ENCODE measurements around the gene WNT5B.

WNT5B gene

DNA sequence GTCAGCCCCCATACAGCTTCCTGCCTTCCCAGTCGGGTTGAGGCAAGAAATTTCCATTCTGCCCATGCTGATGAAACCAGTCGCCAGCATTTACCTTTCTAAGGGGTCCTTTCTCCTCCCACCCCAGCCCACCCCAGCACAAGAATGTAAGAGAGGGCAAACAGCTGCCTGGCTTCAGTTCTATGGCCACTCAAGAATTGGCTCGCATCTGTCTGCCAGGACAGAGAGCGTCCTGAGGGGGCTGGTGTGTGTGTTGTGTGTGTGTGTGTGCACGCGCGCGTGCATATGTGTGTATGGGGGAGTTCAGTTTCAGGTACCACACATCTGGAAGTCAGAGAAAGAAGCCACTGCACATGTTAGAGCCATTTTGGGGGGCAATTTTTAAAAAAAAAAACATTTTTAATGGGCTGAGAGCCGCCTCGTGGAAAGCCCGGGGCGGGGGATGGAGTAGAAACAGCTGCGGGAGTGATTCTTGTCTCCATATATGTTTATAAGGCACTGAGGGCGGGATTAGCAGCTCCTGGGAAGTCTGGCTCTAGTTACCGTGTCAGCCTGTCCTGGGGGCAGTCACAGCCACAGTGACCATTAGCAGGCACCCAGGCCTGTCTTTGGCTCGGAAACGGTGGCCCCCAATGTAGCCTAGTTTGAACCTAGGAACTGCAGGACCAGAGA is at the start of gene WNT5B:
WNT5B (plus strand) TSS at position 566 of the 672 bp plus-strand sequence. CDS start 2,124 bp downstream, outside the sequence.
- DNase-seq (ENCODE audit: low spot score) = no peak
- in situ Hi-C loops (cut with MboI; ENCODE audit: low pct_unique_long_range_greater_than_20kb, low sequenced_read_pairs, unreplicated experiment) = no loop called here
- TF ChIP-seq, protein P1, sequence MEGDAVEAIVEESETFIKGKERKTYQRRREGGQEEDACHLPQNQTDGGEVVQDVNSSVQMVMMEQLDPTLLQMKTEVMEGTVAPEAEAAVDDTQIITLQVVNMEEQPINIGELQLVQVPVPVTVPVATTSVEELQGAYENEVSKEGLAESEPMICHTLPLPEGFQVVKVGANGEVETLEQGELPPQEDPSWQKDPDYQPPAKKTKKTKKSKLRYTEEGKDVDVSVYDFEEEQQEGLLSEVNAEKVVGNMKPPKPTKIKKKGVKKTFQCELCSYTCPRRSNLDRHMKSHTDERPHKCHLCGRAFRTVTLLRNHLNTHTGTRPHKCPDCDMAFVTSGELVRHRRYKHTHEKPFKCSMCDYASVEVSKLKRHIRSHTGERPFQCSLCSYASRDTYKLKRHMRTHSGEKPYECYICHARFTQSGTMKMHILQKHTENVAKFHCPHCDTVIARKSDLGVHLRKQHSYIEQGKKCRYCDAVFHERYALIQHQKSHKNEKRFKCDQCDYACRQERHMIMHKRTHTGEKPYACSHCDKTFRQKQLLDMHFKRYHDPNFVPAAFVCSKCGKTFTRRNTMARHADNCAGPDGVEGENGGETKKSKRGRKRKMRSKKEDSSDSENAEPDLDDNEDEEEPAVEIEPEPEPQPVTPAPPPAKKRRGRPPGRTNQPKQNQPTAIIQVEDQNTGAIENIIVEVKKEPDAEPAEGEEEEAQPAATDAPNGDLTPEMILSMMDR (IDR thresholded peaks at IDR 0.05; ENCODE audit: extremely low read depth, insufficient read depth, missing control alignments) = no peak

DNA sequence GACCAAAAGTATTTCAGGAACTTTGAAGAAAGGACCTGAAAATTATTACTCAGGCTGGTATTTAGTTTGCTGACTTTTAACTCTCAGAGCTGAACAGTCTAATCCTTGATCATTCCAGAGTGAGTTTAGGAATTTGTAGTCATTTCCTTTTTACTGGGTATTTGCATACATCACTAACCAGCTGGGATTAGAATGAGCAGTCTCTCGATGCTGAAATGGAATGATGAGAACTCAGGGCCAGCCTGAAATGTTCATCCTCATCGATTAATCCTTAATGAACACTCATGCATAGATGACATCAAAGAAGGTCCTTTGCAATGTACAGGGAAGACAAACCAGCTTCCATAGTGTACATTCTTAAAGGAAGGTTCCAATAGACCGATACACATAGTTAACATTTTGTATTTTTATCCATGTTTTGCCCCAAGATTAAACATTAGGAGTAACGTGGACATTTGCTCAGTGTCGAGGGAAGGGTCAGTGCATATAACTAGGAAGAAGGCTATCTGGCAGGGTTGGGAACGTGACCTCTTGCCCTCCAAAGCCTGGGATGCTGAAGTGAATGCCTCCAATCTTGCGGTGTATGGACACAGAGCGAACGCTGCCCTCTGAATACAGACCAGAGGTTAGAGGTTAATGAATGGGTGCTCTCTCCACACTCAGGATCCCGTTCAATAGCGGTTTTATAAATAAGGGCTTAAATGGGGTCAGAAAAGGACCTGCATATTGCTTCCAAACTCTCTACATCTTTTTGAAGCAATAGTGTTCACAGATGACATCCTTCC is 49.2 kb upstream of the WNT5B start:
- in situ Hi-C loops (cut with MboI; ENCODE audit: low pct_unique_long_range_greater_than_20kb, low sequenced_read_pairs, unreplicated experiment) = loop anchor here (10.0 kb wide), 1 partner anchor 465 kb away; no protein-coding TSS in a partner anchor
- TF ChIP-seq, protein P1 (IDR thresholded peaks at IDR 0.05; ENCODE audit: extremely low read depth, insufficient read depth, missing control alignments) = no peak
- DNase-seq (ENCODE audit: low spot score) = no peak

DNA sequence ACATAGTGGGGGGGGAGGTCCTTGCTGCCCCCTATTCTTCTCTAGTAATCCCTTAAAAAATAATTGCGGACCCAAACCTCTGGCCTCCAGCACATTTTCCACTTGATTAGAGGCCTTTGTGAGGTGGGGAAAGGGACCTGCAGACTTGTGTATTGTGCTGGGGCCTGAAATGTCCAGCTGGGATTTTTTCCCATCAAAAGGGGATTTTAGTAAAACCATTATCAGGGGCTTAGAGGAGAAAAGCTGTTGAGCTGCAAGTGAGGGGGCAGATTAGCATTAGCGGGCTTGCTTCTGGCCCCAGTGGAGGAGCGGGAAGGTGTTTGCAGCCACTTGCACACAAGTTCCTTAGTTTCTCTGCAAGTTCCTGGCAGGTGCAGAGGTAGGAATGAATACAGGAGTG is 48.5 kb upstream of the WNT5B start:
- in situ Hi-C loops (cut with MboI; ENCODE audit: low pct_unique_long_range_greater_than_20kb, low sequenced_read_pairs, unreplicated experiment) = loop anchor here (10.0 kb wide), 1 partner anchor 466 kb away; no protein-coding TSS in a partner anchor
- TF ChIP-seq, protein P1 (IDR thresholded peaks at IDR 0.05; ENCODE audit: extremely low read depth, insufficient read depth, missing control alignments) = no peak

DNA sequence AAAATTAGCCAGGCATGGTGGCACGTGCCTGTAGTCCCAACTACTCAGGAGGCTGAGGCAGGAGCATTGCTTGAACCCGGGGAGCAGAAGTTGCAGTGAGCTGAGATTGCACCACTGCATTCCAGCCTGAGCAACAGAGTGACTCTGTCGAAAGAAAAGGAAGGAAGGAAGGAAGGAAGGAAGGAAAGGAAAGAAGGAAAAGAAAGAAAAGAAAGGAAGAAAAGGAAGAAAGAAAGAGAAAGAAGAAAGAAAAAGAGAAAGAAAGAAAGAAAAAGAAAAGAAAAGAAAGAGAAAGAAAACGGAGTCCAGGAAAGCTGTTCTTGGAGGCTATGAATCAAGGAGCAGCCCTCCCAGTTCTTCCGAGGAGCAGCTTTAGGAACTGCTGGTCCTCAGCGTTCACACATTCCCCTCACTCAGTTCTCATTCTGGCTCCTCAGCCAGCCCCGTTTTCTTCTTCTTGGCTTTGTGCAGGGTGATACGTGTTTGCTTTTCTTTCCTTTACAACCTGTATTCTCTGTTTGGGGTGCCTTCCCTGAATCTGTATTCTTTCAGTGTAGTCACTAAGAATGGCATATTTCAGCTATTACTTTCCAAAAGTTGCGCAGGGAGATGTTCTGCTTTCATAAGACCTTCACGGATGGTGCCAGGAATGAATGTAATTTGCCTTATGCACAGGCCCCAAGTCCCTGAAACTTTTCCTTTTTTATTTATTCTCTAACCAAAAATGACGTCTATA is 46.9 kb upstream of the WNT5B start:
- no peak for DNase-seq (ENCODE audit: low spot score)
- in situ Hi-C loops (cut with MboI; ENCODE audit: low pct_unique_long_range_greater_than_20kb, low sequenced_read_pairs, unreplicated experiment) = loop anchor here (10.0 kb wide), 1 partner anchor 467 kb away; no protein-coding TSS in a partner anchor
- TF ChIP-seq, protein P1 (IDR thresholded peaks at IDR 0.05; ENCODE audit: extremely low read depth, insufficient read depth, missing control alignments) = no peak

More for the DNA sequence above, 48.5 kb upstream of the WNT5B start:
- no peak for DNase-seq (ENCODE audit: low spot score)

DNA sequence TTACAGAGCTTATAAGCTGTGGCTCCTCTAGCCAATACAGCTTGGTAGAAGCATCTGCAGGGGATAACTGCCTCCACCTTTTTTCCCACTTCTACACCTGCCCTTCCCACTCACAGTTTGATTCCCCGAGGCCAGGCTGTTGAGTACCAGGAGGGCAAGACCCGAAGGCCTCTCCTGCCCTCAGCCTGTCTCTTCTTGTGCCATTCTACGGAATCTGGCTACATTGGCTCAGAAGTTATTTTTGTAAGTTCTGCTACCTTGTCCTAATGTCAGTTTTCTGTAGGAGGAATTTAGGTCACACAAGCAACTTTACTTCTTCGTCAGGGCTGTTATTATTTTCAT is 46.4 kb upstream of the WNT5B start:
- TF ChIP-seq, protein P1 (IDR thresholded peaks at IDR 0.05; ENCODE audit: extremely low read depth, insufficient read depth, missing control alignments) = no peak
- in situ Hi-C loops (cut with MboI; ENCODE audit: low pct_unique_long_range_greater_than_20kb, low sequenced_read_pairs, unreplicated experiment) = loop anchor here (10.0 kb wide), 1 partner anchor 468 kb away; no protein-coding TSS in a partner anchor
- DNase-seq (ENCODE audit: low spot score) = no peak

DNA sequence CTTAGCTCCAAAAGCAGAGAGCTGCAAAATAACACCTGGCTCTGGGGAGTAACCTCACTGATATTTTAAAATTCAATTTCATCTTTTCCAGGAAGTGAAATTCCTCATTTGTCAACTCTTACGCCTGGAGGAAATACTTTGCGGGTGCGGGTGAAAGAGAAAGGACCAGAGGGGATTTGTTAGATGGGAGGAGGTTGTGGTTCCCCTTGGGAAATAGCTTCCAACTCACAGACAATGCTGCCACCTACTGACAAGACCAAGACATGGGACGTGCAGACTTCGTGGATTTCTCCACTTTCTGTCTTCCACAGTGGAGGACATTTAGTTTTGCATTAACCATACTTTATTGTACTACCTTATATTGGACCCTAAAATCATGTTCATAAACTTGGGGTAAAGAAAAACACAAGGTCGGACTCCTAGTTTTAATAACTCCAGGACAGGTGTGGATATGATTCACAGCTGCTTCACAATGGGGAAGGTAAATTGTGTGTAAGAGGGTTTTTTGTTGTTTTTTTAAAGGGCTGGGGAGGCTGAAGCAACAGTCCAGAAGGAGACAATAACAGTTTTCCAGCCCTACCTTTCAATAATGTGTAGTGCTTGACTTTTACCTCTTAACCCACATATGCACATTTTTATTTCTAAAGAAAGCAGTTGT is 45.5 kb upstream of the WNT5B start:
- TF ChIP-seq, protein P1 (IDR thresholded peaks at IDR 0.05; ENCODE audit: extremely low read depth, insufficient read depth, missing control alignments) = peak; percentile 90
- peak; percentile 71 for DNase-seq (ENCODE audit: low spot score)

More for the DNA sequence above, 45.5 kb upstream of the WNT5B start:
- in situ Hi-C loops (cut with MboI; ENCODE audit: low pct_unique_long_range_greater_than_20kb, low sequenced_read_pairs, unreplicated experiment) = loop anchor here (10.0 kb wide), 1 partner anchor 469 kb away; no protein-coding TSS in a partner anchor
